ENCODE measurements around the gene NTRK1.

The NTRK1 gene

GRCh38 chr1:156887317-156887716, 26.7 kb downstream of the NTRK1 start:
- ATAC-seq = no peak
- TF ChIP-seq ZNF8 (CRISPR knock-in tag; IDR thresholded peaks at IDR 0.05) = no peak
- no peak for TF ChIP-seq ZC3H10 (CRISPR knock-in tag; IDR thresholded peaks at IDR 0.05)
- no peak for TF ChIP-seq ZNF565 (CRISPR knock-in tag; conservative IDR thresholded peaks at IDR 0.05; ENCODE audit: low read depth)
- TF ChIP-seq TSHZ2 (CRISPR knock-in tag; IDR thresholded peaks at IDR 0.05) = no peak
- TF ChIP-seq ZFP30 (CRISPR knock-in tag; IDR thresholded peaks at IDR 0.05) = no peak
- no peak for TF ChIP-seq ESRRG (CRISPR knock-in tag; IDR thresholded peaks at IDR 0.05)
- no peak for TF ChIP-seq POU6F1 (CRISPR knock-in tag; IDR thresholded peaks at IDR 0.05; ENCODE audit: borderline replicate concordance, low read depth)
- TF ChIP-seq CSRNP3 (CRISPR knock-in tag; IDR thresholded peaks at IDR 0.05) = no peak
- TF ChIP-seq TOX (CRISPR knock-in tag; IDR thresholded peaks at IDR 0.05; ENCODE audit: borderline replicate concordance) = no peak
- no peak for TF ChIP-seq ZNF70 (CRISPR knock-in tag; IDR thresholded peaks at IDR 0.05)
- TF ChIP-seq RARB (CRISPR knock-in tag; IDR thresholded peaks at IDR 0.05) = no peak
- TF ChIP-seq TCF4 (CRISPR knock-in tag; IDR thresholded peaks at IDR 0.05; ENCODE audit: borderline replicate concordance) = no peak
- TF ChIP-seq SNAI2 (CRISPR knock-in tag; IDR thresholded peaks at IDR 0.05) = no peak
- TF ChIP-seq GLIS3 (CRISPR knock-in tag; IDR thresholded peaks at IDR 0.05) = no peak
- TF ChIP-seq BACH2 (CRISPR knock-in tag; IDR thresholded peaks at IDR 0.05; ENCODE audit: borderline replicate concordance) = no peak
- no peak for TF ChIP-seq ARNTL (CRISPR knock-in tag; IDR thresholded peaks at IDR 0.05; ENCODE audit: borderline replicate concordance, low read depth)
- TF ChIP-seq CSDC2 (CRISPR knock-in tag; IDR thresholded peaks at IDR 0.05) = no peak
- TF ChIP-seq PPARA (CRISPR knock-in tag; IDR thresholded peaks at IDR 0.05; ENCODE audit: borderline replicate concordance) = no peak
- no peak for TF ChIP-seq ISL1 (CRISPR knock-in tag; IDR thresholded peaks at IDR 0.05)
- TF ChIP-seq PATZ1 (CRISPR knock-in tag; IDR thresholded peaks at IDR 0.05; ENCODE audit: borderline replicate concordance) = no peak

GRCh38 chr1:156887734-156888133, 27.1 kb downstream of the NTRK1 start:
- TF ChIP-seq PPARA (CRISPR knock-in tag; IDR thresholded peaks at IDR 0.05; ENCODE audit: borderline replicate concordance) = no peak
- TF ChIP-seq OSR1 (CRISPR knock-in tag; IDR thresholded peaks at IDR 0.05) = no peak
- no peak for TF ChIP-seq ZNF8 (CRISPR knock-in tag; IDR thresholded peaks at IDR 0.05)
- no peak for TF ChIP-seq BACH2 (CRISPR knock-in tag; IDR thresholded peaks at IDR 0.05; ENCODE audit: borderline replicate concordance)
- no peak for ATAC-seq

GRCh38 chr1:156889802-156890580, 29.3 kb downstream of the NTRK1 start:
- TF ChIP-seq ARNTL (CRISPR knock-in tag; IDR thresholded peaks at IDR 0.05; ENCODE audit: borderline replicate concordance, low read depth) (no peak), ZFP3 (CRISPR knock-in tag; IDR thresholded peaks at IDR 0.05) (no peak), RARB (CRISPR knock-in tag; IDR thresholded peaks at IDR 0.05) (no peak), SNAI2 (CRISPR knock-in tag; IDR thresholded peaks at IDR 0.05) (no peak), TOX (CRISPR knock-in tag; IDR thresholded peaks at IDR 0.05; ENCODE audit: borderline replicate concordance) (no peak), CREB5 (CRISPR knock-in tag; IDR thresholded peaks at IDR 0.05; ENCODE audit: low read depth) (no peak), TCF4 (CRISPR knock-in tag; IDR thresholded peaks at IDR 0.05; ENCODE audit: borderline replicate concordance) (no peak), ESRRG (CRISPR knock-in tag; IDR thresholded peaks at IDR 0.05) (no peak), ZNF565 (CRISPR knock-in tag; conservative IDR thresholded peaks at IDR 0.05; ENCODE audit: low read depth) (no peak), ISL1 (CRISPR knock-in tag; IDR thresholded peaks at IDR 0.05) (no peak), PPARA (CRISPR knock-in tag; IDR thresholded peaks at IDR 0.05; ENCODE audit: borderline replicate concordance) (no peak), ZNF70 (CRISPR knock-in tag; IDR thresholded peaks at IDR 0.05) (no peak)
- ATAC-seq = peak; percentile 74

Data from SK-N-SH treated with all-trans-retinoic acid at 6 μM for 48 hours (cell line).